Measurements from ENCODE around the gene SBF2.

The SBF2 gene

GRCh38 chr11:10317151-10317755 lies 23.2 kb upstream of the SBF2 start:
- DNase-seq = no peak

- no peak for DNase-seq
Observed at GRCh38 chr11:10315083-10315482, 21.1 kb upstream of the SBF2 start.

- DNase-seq = peak; percentile 40
Observed at GRCh38 chr11:10314199-10315072, 20.4 kb upstream of the SBF2 start.

- no peak for DNase-seq
Observed at GRCh38 chr11:10311802-10312201, 17.8 kb upstream of the SBF2 start.

- DNase-seq = peak; percentile 11
Observed at GRCh38 chr11:10310301-10310841, 16.4 kb upstream of the SBF2 start.

GRCh38 chr11:10309163-10310093 lies 15.4 kb upstream of the SBF2 start:
- DNase-seq = no peak

GRCh38 chr11:10308201-10308954 lies 14.4 kb upstream of the SBF2 start:
- no peak for DNase-seq

GRCh38 chr11:10307400-10308200 lies 13.6 kb upstream of the SBF2 start:
- DNase-seq = peak; percentile 87

- DNase-seq = no peak
Observed at GRCh38 chr11:10307022-10307399, 13.0 kb upstream of the SBF2 start.

- no peak for DNase-seq
Observed at GRCh38 chr11:10305964-10306918, 12.2 kb upstream of the SBF2 start.

- no peak for DNase-seq
Observed at GRCh38 chr11:10305262-10305963, 11.4 kb upstream of the SBF2 start.

GRCh38 chr11:10304495-10305261 lies 10.7 kb upstream of the SBF2 start, which contains the start of gene ADM:
Gene ADM, plus strand, starts transcription at chr11:10305073. Its CDS starts 628 bp downstream, at chr11:10305701.
- DNase-seq = peak; percentile 39

- peak; percentile 46 for DNase-seq
Observed at GRCh38 chr11:10303558-10304363, 9.7 kb upstream of the SBF2 start.

GRCh38 chr11:10302744-10303557 lies 8.9 kb upstream of the SBF2 start:
- DNase-seq = peak; percentile 37

GRCh38 chr11:10302359-10302743 lies 8.3 kb upstream of the SBF2 start:
- no peak for DNase-seq

GRCh38 chr11:10301656-10302358 lies 7.8 kb upstream of the SBF2 start:
- no peak for DNase-seq

Data from MV-4-11 (cell line).